ENCODE results near the gene UBR4. TPM values are rescaled to one million over a fixed set of nuclear protein-coding genes. Genes with fewer than 3 reads are reported as not detected.

Gene UBR4
- total and polyA plus RNA-seq, 7 experiments from 2014 or later = 18.9 to 174 (median 151) TPM

DNA sequence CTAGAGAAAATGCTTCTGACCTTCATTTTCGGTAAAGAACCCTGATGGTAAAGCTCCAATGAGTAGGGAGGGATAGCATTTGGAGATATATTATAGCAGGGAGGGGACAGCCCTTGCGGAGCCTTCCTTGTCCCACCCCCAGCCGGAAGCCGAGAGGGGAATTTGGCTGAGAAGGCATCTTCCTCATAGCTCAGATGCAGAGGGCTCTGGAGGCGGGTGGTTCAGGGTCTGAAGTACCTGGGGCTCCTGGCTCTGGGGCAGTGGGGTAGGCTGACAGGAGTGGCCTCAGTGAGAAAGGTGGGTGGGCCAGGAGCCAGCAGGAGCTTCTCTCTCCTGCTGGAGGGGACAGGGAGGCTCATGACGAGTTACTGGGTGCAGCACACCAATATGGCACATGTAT lies 165.6 kb downstream of the UBR4 start:
- no peak overlapping the region for H3K27ac Mint-ChIP-seq
- H3K27me3 Mint-ChIP-seq = peaks cover 0 to 26% (median 14%) of the 10 kb centered on the region in 5 donors
- no peaks in the 10 kb centered on the region for H3K27me3 ChIP-seq (ENCODE audit: control insufficient read depth in 2 of 2, insufficient read depth in 2 of 2, low read length in 2 of 2)
- no peak overlapping the region for H3K27ac ChIP-seq (ENCODE audit: low read depth, low read length)
- H3K4me1 ChIP-seq (ENCODE audit: control insufficient read depth in 2 of 2, insufficient read depth in 2 of 2, low read length in 2 of 2) = no peaks in the 10 kb centered on the region
- no peak overlapping the region for H3K4me3 ChIP-seq (ENCODE audit: low read length)
- no peaks in the 10 kb centered on the region for H3K36me3 Mint-ChIP-seq
- DNase-seq (no peak), ATAC-seq (no peak)
- no peaks in the 10 kb centered on the region for H3K9me3 ChIP-seq (ENCODE audit: control insufficient read depth in 2 of 3, low read length in 3 of 3)
- no peaks in the 10 kb centered on the region for H3K36me3 ChIP-seq (ENCODE audit: control insufficient read depth in 2 of 3, insufficient read depth in 3 of 3, low read length in 3 of 3)
- no peak overlapping the region for H3K4me3 Mint-ChIP-seq
- ChIA-PET CTCF (interaction anchor here (0.6 to 1.4 kb wide), 2 partner anchors 69 to 762 kb away, joined by 3 read pairs; no protein-coding TSS in a partner anchor), POLR2A (interaction anchor here (1.4 kb wide), 1 partner anchor 26 kb away, joined by 5 read pairs; no protein-coding TSS in a partner anchor)
- H3K4me1 Mint-ChIP-seq = peaks cover 0 to 5% (median 4%) of the 10 kb centered on the region in 7 donors
- intact Hi-C loops (cut with micrococcal nuclease) = no loop called here
- no peaks in the 10 kb centered on the region for H3K9me3 Mint-ChIP-seq

DNA sequence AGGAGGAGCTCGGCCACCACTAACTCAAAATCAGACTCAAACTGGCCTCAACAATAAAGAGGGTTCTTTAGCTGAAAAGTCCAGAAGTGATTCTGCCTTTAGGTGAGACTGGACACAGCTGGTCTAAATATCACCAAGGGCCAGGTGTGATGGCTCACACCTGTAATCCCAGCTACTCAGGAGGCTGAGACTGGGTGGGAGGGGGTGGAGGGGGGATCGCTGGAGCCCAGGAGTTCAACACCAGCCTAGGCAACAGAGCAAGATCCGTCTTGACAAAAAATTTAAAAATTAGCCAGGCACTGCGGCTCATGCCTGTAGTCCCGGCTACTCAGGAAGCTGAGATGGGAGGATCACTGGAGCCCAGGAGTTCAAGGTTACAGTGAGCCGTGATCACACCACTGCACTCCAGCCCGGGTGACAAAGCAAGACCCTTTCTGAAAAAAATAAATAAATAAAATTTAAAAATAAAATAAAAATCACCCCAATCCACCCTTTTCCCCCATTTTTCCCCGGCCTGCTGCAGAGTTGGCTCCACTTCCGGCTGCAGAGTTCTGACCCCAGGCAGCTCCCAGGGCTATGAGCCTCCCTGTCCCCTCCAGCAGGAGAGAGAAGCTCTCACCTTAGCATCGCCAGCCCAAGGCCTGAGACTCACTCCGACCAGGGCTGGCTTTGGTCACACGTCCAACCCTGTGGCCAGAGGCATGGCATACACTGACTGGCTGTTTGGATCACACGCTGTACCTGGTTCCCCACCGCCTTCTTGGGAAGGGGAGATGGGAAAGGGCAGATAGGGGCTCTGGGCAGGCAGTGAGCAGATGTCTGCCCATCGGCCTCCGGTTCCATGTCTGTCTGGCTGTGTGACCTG lies 166.3 kb downstream of the UBR4 start:
- ChIA-PET CTCF (interaction anchor here (0.6 to 1.4 kb wide), 3 partner anchors 52 to 763 kb away, joined by 3 to 4 read pairs (median 3); no protein-coding TSS in a partner anchor), POLR2A (interaction anchor here (1.4 kb wide), 1 partner anchor 27 kb away, joined by 5 read pairs; no protein-coding TSS in a partner anchor)
- Mint-ChIP-seq H3K4me3 (no peak overlapping the region), H3K27ac (no peak overlapping the region), H3K27me3 (peaks cover 0 to 26% (median 14%) of the 10 kb centered on the region in 5 donors), H3K9me3 (no peaks in the 10 kb centered on the region), H3K36me3 (no peaks in the 10 kb centered on the region), H3K4me1 (peaks cover 0 to 5% (median 4%) of the 10 kb centered on the region in 7 donors)
- DNase-seq = no peak
- no peak overlapping the region for H3K4me3 ChIP-seq (ENCODE audit: low read length)
- H3K27me3 ChIP-seq (ENCODE audit: control insufficient read depth in 2 of 2, insufficient read depth in 2 of 2, low read length in 2 of 2) = no peaks in the 10 kb centered on the region
- no peak overlapping the region for H3K27ac ChIP-seq (ENCODE audit: low read depth, low read length)
- intact Hi-C loops (cut with micrococcal nuclease) = no loop called here
- H3K9me3 ChIP-seq (ENCODE audit: control insufficient read depth in 2 of 3, low read length in 3 of 3) = no peaks in the 10 kb centered on the region
- H3K4me1 ChIP-seq (ENCODE audit: control insufficient read depth in 2 of 2, insufficient read depth in 2 of 2, low read length in 2 of 2) = no peaks in the 10 kb centered on the region
- no peak for ATAC-seq
- H3K36me3 ChIP-seq (ENCODE audit: control insufficient read depth in 2 of 3, insufficient read depth in 3 of 3, low read length in 3 of 3) = no peaks in the 10 kb centered on the region

DNA sequence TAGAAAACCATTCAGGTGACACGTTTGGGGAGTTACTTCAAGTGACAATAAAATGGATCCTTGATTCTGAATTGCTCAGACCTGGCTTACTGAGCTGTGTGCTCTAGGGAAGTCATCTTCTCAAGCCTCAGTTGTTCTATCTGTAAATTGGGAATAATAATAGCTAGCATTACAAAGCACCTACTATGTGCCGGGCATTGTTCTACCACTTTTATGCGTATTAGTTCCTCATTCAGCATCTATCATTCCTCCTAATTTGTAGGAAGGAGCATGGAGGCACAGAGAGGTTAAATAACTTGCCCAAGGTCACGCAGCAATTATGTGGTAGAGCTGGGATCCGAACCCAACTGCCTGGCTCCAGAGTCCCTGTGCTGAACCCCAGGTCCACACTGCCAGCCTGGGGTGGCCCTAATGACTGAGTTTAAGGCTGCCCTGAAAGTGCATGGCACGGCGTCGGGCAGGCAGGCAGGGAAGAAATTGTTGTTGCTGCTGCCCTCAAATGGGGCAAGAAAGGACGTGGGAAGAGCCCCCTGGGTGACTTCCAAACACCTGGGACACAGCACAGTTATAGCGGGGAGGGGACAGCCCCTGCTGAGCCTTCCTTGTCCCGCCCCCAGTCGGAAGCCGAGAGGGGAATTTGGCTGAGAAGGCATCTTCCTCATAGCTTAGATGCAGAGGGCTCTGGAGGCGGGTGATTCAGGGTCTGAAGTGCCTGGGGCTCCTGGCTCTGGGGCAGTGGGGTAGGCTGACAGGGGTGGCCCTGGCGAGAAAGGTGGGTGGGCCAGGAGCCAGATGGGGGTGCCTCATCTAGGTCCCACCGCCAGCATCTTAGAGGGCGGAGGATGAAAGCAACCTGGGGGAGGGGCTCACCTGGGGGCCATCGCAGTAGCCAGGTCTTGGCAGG lies 167.1 kb downstream of the UBR4 start:
- Histone ChIP-seq H3K36me3 (ENCODE audit: control insufficient read depth in 2 of 3, insufficient read depth in 3 of 3, low read length in 3 of 3) (no peaks in the 10 kb centered on the region), H3K9me3 (ENCODE audit: control insufficient read depth in 2 of 3, low read length in 3 of 3) (no peaks in the 10 kb centered on the region), H3K27ac (ENCODE audit: low read depth, low read length) (no peak overlapping the region), H3K4me3 (ENCODE audit: low read length) (no peak overlapping the region), H3K4me1 (ENCODE audit: control insufficient read depth in 2 of 2, insufficient read depth in 2 of 2, low read length in 2 of 2) (no peaks in the 10 kb centered on the region), H3K27me3 (ENCODE audit: control insufficient read depth in 2 of 2, insufficient read depth in 2 of 2, low read length in 2 of 2) (no peaks in the 10 kb centered on the region)
- Mint-ChIP-seq H3K27ac (no peak overlapping the region), H3K36me3 (no peaks in the 10 kb centered on the region), H3K27me3 (peaks cover 0 to 27% (median 14%) of the 10 kb centered on the region in 5 donors), H3K4me3 (no peak overlapping the region), H3K4me1 (peaks cover 0 to 5% (median 0%) of the 10 kb centered on the region in 7 donors), H3K9me3 (no peaks in the 10 kb centered on the region)
- DNase-seq (no peak), ATAC-seq (no peak)
- intact Hi-C loops (cut with micrococcal nuclease) = no loop called here
- ChIA-PET POLR2A (no interaction called here), CTCF (interaction anchor here (0.7 to 1.4 kb wide), 4 partner anchors 32 to 199 kb away, joined by 3 to 4 read pairs (median 3); no protein-coding TSS in a partner anchor)

DNA sequence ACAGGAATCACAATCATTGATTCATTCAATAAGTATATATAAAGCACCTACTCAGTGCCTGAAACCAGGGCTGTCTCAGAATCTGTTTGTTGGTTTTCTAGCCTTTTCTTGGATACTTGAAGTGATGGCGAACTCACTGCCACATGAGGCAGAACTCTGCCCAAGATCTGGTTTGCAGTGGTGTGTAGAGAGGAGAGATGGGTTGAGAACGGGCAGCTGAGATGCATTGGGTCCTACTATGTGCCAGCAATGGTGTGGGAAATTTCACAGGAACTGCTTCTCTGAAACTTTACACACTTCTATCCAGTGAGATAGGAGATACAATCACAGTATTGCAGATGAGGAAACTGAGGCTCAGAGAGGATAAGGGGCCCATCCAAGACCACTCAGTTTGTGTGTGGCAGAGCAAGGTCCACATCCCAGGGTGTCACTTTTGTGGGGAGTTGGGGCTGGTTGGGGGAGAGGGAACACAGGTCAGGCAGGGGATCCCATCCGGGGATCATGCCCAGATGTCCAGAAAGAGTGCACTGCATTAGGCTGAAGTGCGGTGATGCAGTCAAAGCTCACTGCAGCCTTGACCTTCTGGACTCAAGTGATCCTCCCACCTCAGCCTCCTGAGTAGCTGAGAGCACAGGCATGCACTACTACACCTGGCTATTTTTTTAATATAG lies 169.9 kb downstream of the UBR4 start:
- Mint-ChIP-seq H3K36me3 (no peaks in the 10 kb centered on the region), H3K27me3 (peaks cover 0 to 37% (median 5%) of the 10 kb centered on the region in 5 donors), H3K27ac (peak overlapping the region in 1 of 9 donors; percentile 3), H3K4me3 (no peak overlapping the region), H3K4me1 (peaks cover 0 to under 1% (median 0%) of the 10 kb centered on the region in 7 donors), H3K9me3 (no peaks in the 10 kb centered on the region)
- ChIA-PET CTCF (no interaction called here), POLR2A (interaction anchor here (0.7 kb wide), 1 partner anchor 34 kb away, joined by 3 read pairs; no protein-coding TSS in a partner anchor)
- Histone ChIP-seq H3K9me3 (ENCODE audit: control insufficient read depth in 2 of 3, low read length in 3 of 3) (no peaks in the 10 kb centered on the region), H3K27ac (ENCODE audit: low read depth, low read length) (no peak overlapping the region), H3K27me3 (ENCODE audit: control insufficient read depth in 2 of 2, insufficient read depth in 2 of 2, low read length in 2 of 2) (no peaks in the 10 kb centered on the region), H3K4me1 (ENCODE audit: control insufficient read depth in 2 of 2, insufficient read depth in 2 of 2, low read length in 2 of 2) (no peaks in the 10 kb centered on the region), H3K4me3 (ENCODE audit: low read length) (no peak overlapping the region), H3K36me3 (ENCODE audit: control insufficient read depth in 2 of 3, insufficient read depth in 3 of 3, low read length in 3 of 3) (no peaks in the 10 kb centered on the region)
- no peak for ATAC-seq
- no peak for DNase-seq
- intact Hi-C loops (cut with micrococcal nuclease) = no loop called here

DNA sequence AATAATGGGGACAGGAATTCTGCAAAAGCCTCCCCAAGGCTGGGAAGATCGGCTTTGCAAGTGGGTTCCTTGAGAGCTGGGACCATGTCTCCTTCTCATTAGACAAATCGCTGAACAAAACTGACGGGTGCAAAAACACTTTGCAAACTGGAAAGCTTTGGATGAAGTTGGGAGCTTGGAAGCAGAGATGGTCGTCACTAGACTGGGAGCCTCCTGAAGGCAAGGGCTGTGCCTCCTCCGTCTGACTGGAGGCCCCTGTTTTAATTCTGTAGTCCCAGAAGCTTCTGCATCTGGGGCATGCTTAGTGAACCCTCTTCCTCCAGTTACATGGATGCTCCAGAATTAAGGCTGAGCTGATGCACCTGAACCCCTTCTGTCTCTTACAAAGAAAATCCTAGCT lies 171.3 kb downstream of the UBR4 start:
- Histone ChIP-seq H3K4me1 (ENCODE audit: control insufficient read depth in 2 of 2, insufficient read depth in 2 of 2, low read length in 2 of 2) (no peaks in the 10 kb centered on the region), H3K9me3 (ENCODE audit: control insufficient read depth in 2 of 3, low read length in 3 of 3) (no peaks in the 10 kb centered on the region), H3K27me3 (ENCODE audit: control insufficient read depth in 2 of 2, insufficient read depth in 2 of 2, low read length in 2 of 2) (no peaks in the 10 kb centered on the region), H3K27ac (ENCODE audit: low read depth, low read length) (no peak overlapping the region), H3K36me3 (ENCODE audit: control insufficient read depth in 2 of 3, insufficient read depth in 3 of 3, low read length in 3 of 3) (no peaks in the 10 kb centered on the region), H3K4me3 (ENCODE audit: low read length) (no peak overlapping the region)
- intact Hi-C loops (cut with micrococcal nuclease) = no loop called here
- peaks cover 0 to 37% (median 4%) of the 10 kb centered on the region in 5 donors for H3K27me3 Mint-ChIP-seq
- no peak for DNase-seq
- no peaks in the 10 kb centered on the region for H3K36me3 Mint-ChIP-seq
- POLR2A ChIA-PET = interaction anchor here (0.7 kb wide), 1 partner anchor 37 kb away, joined by 4 read pairs; no protein-coding TSS in a partner anchor
- H3K9me3 Mint-ChIP-seq = no peaks in the 10 kb centered on the region
- H3K4me3 Mint-ChIP-seq = no peak overlapping the region
- CTCF ChIA-PET = no interaction called here
- no peak for ATAC-seq
- H3K27ac Mint-ChIP-seq = no peak overlapping the region
- H3K4me1 Mint-ChIP-seq = peaks cover 0 to 2% (median 0%) of the 10 kb centered on the region in 7 donors

DNA sequence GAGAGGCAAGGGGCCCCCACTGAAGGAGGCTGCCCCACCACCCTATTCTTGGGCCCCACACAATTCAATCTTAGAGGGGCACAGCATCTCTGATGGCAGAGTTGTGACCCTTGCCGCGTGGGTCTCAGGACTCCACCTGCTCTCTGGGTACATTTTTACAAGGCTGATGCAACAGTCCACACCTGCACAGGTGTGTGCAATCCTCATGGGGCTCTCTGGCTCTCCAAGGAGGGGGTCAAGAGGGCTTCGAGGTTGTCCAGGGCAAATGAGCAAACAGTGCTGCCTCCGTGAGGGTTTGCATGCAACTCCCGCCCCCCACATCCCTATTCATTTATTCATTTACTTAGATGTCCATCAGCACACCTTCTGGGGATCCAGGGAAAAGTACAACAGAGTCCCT lies 172.0 kb downstream of the UBR4 start:
- no peak overlapping the region for H3K4me3 Mint-ChIP-seq
- H3K36me3 Mint-ChIP-seq = no peaks in the 10 kb centered on the region
- H3K27ac ChIP-seq (ENCODE audit: low read depth, low read length) = no peak overlapping the region
- peaks cover 0 to 2% (median 0%) of the 10 kb centered on the region in 11 donors for H3K9me3 Mint-ChIP-seq
- peaks cover 0 to 37% (median 4%) of the 10 kb centered on the region in 5 donors for H3K27me3 Mint-ChIP-seq
- CTCF ChIA-PET = no interaction called here
- DNase-seq = no peak
- H3K4me1 ChIP-seq (ENCODE audit: control insufficient read depth in 2 of 2, insufficient read depth in 2 of 2, low read length in 2 of 2) = no peaks in the 10 kb centered on the region
- no peaks in the 10 kb centered on the region for H3K27me3 ChIP-seq (ENCODE audit: control insufficient read depth in 2 of 2, insufficient read depth in 2 of 2, low read length in 2 of 2)
- no peak overlapping the region for H3K4me3 ChIP-seq (ENCODE audit: low read length)
- H3K9me3 ChIP-seq (ENCODE audit: control insufficient read depth in 2 of 3, low read length in 3 of 3) = no peaks in the 10 kb centered on the region
- POLR2A ChIA-PET = no interaction called here
- peaks cover 0 to 2% (median 0%) of the 10 kb centered on the region in 7 donors for H3K4me1 Mint-ChIP-seq
- intact Hi-C loops (cut with micrococcal nuclease) = no loop called here
- H3K27ac Mint-ChIP-seq = peak overlapping the region in 1 of 9 donors; percentile 36
- no peak for ATAC-seq
- H3K36me3 ChIP-seq (ENCODE audit: control insufficient read depth in 2 of 3, insufficient read depth in 3 of 3, low read length in 3 of 3) = no peaks in the 10 kb centered on the region

Data from naive thymus-derived CD4-positive, alpha-beta T cell (primary cell).